Measurements from ENCODE around the gene POLR2C. TPM values are rescaled to one million over a fixed set of nuclear protein-coding genes. Genes with fewer than 3 reads are reported as not detected.

POLR2C gene
- total and polyA plus RNA-seq, 2 of the 13 experiments (the other 11 are each of a cell fraction or from before 2014, with no cell fraction given) = 104 to 216 TPM

DNA sequence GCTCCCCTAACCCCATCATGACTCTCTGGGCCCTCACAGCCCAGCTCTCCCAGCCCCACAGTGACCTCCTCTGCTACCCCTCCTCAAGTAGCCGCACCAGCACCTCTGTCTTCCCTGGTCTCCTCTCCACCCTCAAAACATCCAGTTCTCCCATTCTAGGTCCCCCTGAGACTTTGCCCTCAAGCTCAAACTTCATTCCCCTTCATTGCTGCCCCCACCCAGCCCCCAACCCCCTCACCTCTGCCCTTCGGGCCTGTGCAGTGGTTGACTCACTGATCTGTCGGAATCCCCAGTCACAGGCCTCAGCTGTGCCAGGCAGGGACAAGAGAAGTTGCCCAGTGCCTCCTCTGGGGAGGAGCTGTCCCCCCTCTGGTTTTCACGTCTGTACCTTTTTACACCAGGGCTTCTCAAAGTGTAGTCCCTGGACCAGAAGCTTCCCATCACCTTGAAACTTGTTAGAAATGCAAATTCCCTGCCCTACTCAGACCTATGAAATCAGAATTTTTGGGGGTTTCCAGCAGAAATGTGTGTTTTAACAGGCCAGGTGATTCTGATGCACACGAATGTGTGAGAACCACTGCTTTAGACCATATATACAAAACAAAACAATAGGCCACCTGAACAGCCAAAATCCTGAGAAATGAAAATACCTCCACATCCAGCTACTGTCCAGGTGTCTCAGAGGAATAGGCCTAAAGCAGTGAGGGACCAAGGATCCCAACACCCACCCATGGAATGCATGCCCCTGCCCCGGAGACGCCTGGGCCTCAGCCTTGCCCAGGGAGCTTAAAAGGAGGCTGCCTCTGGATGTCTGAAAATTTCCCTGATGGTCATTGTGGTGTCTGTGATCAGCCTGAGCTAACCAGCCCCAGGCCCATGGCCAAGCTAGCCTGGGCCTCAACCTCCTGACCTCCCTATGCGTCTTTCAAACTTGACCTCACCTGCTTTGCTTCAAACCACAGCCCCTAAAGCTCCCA lies 24.7 kb downstream of the POLR2C start (continued):
- no peak for TF ChIP-seq ZNF747 (CRISPR knock-in tag; IDR thresholded peaks at IDR 0.05; ENCODE audit: borderline replicate concordance)
- no peak for TF ChIP-seq ZNF7 (CRISPR knock-in tag; IDR thresholded peaks at IDR 0.05)
- TF ChIP-seq ZNF543 (CRISPR knock-in tag; IDR thresholded peaks at IDR 0.05) = no peak
- TF ChIP-seq ARHGAP35 (CRISPR knock-in tag; IDR thresholded peaks at IDR 0.05; ENCODE audit: borderline replicate concordance) = no peak
- TF ChIP-seq ZNF619 (CRISPR knock-in tag; IDR thresholded peaks at IDR 0.05) = peak; percentile 72; the same call in 1 of the 2 replicates
- TF ChIP-seq ZNF30 (CRISPR knock-in tag; IDR thresholded peaks at IDR 0.05) = no peak
- no peak for TF ChIP-seq ZNF121 (CRISPR knock-in tag; IDR thresholded peaks at IDR 0.05)
- 0 out of 2 replicates have a peak, but pooled peaks have one; percentile 45 for TF ChIP-seq ZMAT3 (CRISPR knock-in tag; conservative IDR thresholded peaks at IDR 0.05)
- TF ChIP-seq THYN1 (CRISPR knock-in tag; IDR thresholded peaks at IDR 0.05; ENCODE audit: borderline replicate concordance, low read depth) = no peak
- TF ChIP-seq ZFP37 (CRISPR knock-in tag; IDR thresholded peaks at IDR 0.05; ENCODE audit: borderline replicate concordance) = no peak
- no peak for TF ChIP-seq NFYB (CRISPR knock-in tag; IDR thresholded peaks at IDR 0.05)
- no peak for TF ChIP-seq NFRKB (IDR thresholded peaks at IDR 0.05)
- TF ChIP-seq GLMP (CRISPR knock-in tag; IDR thresholded peaks at IDR 0.05; ENCODE audit: borderline replicate concordance) = no peak
- TF ChIP-seq MAZ (IDR thresholded peaks at IDR 0.05; ENCODE audit: borderline replicate concordance, low read depth, low read length) = 0 out of 2 replicates have a peak, but pooled peaks have one; percentile 0
- no peak for TF ChIP-seq MAZ (CRISPR knock-in tag; IDR thresholded peaks at IDR 0.05; ENCODE audit: low read depth)
- TF ChIP-seq ZNF317 (CRISPR knock-in tag; IDR thresholded peaks at IDR 0.05) = no peak
- no peak for TF ChIP-seq ZKSCAN8 (CRISPR knock-in tag; IDR thresholded peaks at IDR 0.05; ENCODE audit: borderline replicate concordance)
- TF ChIP-seq MYC (CRISPR knock-in tag; IDR thresholded peaks at IDR 0.05; ENCODE audit: borderline replicate concordance) = no peak
- TF ChIP-seq, protein P1, sequence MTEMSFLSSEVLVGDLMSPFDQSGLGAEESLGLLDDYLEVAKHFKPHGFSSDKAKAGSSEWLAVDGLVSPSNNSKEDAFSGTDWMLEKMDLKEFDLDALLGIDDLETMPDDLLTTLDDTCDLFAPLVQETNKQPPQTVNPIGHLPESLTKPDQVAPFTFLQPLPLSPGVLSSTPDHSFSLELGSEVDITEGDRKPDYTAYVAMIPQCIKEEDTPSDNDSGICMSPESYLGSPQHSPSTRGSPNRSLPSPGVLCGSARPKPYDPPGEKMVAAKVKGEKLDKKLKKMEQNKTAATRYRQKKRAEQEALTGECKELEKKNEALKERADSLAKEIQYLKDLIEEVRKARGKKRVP (CRISPR knock-in tag; IDR thresholded peaks at IDR 0.05) = peak in 1 of 2 experiments; percentile 26; a peak in 1 of 4 replicates
- TF ChIP-seq ZNF780A (CRISPR knock-in tag; IDR thresholded peaks at IDR 0.05) = 0 out of 2 replicates have a peak, but pooled peaks have one; percentile 32
- TF ChIP-seq, protein P2, sequence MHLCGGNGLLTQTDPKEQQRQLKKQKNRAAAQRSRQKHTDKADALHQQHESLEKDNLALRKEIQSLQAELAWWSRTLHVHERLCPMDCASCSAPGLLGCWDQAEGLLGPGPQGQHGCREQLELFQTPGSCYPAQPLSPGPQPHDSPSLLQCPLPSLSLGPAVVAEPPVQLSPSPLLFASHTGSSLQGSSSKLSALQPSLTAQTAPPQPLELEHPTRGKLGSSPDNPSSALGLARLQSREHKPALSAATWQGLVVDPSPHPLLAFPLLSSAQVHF (CRISPR knock-in tag; IDR thresholded peaks at IDR 0.05) = no peak
- TF ChIP-seq, protein P3, sequence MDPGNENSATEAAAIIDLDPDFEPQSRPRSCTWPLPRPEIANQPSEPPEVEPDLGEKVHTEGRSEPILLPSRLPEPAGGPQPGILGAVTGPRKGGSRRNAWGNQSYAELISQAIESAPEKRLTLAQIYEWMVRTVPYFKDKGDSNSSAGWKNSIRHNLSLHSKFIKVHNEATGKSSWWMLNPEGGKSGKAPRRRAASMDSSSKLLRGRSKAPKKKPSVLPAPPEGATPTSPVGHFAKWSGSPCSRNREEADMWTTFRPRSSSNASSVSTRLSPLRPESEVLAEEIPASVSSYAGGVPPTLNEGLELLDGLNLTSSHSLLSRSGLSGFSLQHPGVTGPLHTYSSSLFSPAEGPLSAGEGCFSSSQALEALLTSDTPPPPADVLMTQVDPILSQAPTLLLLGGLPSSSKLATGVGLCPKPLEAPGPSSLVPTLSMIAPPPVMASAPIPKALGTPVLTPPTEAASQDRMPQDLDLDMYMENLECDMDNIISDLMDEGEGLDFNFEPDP (CRISPR knock-in tag; conservative IDR thresholded peaks at IDR 0.05) = no peak
- TF ChIP-seq SOX5 (CRISPR knock-in tag; IDR thresholded peaks at IDR 0.05; ENCODE audit: borderline replicate concordance) = no peak
- no peak for TF ChIP-seq NONO (IDR thresholded peaks at IDR 0.05)
- TF ChIP-seq NONO (CRISPR knock-in tag; conservative IDR thresholded peaks at IDR 0.05) = peak; percentile 75
- TF ChIP-seq JARID2 (CRISPR knock-in tag; IDR thresholded peaks at IDR 0.05; ENCODE audit: insufficient replicate concordance) = no peak
- TF ChIP-seq ZNF431 (CRISPR knock-in tag; IDR thresholded peaks at IDR 0.05; ENCODE audit: borderline replicate concordance, low read depth) = no peak
